Endothelial cell of umbilical vein (primary cell): ENCODE measurements around the gene ELOVL6. TPM values are rescaled to one million over a fixed set of nuclear protein-coding genes. Genes with fewer than 3 reads are reported as not detected.

Source experiments
- BruUV-seq: library from RNA; stranded (reverse); fragments of 400-500 nt; replicated peaks from 2 replicates; lab custom pipeline; 2021; lab: Mats Ljungman, UMichigan
- CTCF ChIA-PET: fragments of 300-600, 350-600 bp; sonication (Branson Sonifier 250); formaldehyde crosslinking; loops from one replicate; lab custom pipeline; 2021; ENCODE audit warnings: antibody characterized with exemption, inconsistent platforms; lab: Charles Lee
- POLR2A ChIA-PET: fragments of 300-600, 350-600 bp; sonication (Branson Sonifier 250); formaldehyde crosslinking; loops from one replicate; lab custom pipeline; 2021; ENCODE audit warnings: antibody characterized with exemption, inconsistent platforms; lab: Charles Lee
- DNase-seq: peaks from one replicate; pipeline ENCODE4 v3.0.0-alpha.2; 2011; ENCODE audit warnings: low read depth, low spot score
- FAIRE-seq: peaks from 2 replicates; lab custom pipeline; 2011; peaks lifted over from hg19 to GRCh38; lab: Jason Lieb, UNC
- H2AFZ ChIP-seq: 2 replicates; pipeline ENCODE4 v1.6.0; 2012; ENCODE audit warnings: low read depth, low read length, control low read depth, inconsistent platforms
- H3K27ac ChIP-seq: 2 replicates; pipeline ENCODE4 v1.5.1; 2011; ENCODE audit warnings: low read depth, mild to moderate bottlenecking, control low read depth, low read length, moderate library complexity; ENCODE audit not compliant: insufficient read depth
- H3K27me3 ChIP-seq, 2 experiments: 2 replicates each; pipeline versions ENCODE4 v1.6.0 to v1.6.1; 2011; ENCODE audit warnings: low read length in 2 of 2, mixed read lengths in 1 of 2; ENCODE audit not compliant: control insufficient read depth in 2 of 2, insufficient read depth in 2 of 2
- H3K36me3 ChIP-seq, 2 experiments: 2 replicates in 1 of 2; 3 replicates in 1 of 2; pipeline ENCODE4 v1.5.1; 2011; ENCODE audit warnings: low read length in 2 of 2, mild to moderate bottlenecking in 1 of 2, moderate library complexity in 1 of 2; ENCODE audit not compliant: control insufficient read depth in 2 of 2, insufficient read depth in 2 of 2; ENCODE audit errors: extremely low read depth in 1 of 2
- H3K4me1 ChIP-seq: 3 replicates; pipeline ENCODE4 v1.5.1; 2011; ENCODE audit warnings: mild to moderate bottlenecking, low read length; ENCODE audit not compliant: control insufficient read depth, insufficient read depth; ENCODE audit errors: extremely low read depth
- H3K4me2 ChIP-seq: 2 replicates; pipeline ENCODE4 v1.6.1; 2011; ENCODE audit warnings: low read length, control low read depth, mixed read lengths; ENCODE audit not compliant: insufficient read depth
- H3K4me3 ChIP-seq, 3 experiments: fragments of 200-600 bp in 1 of 3; sonication (generic), shearing (Covaris generic) in 1 of 3; replicated peaks in 1 of 3; 2 replicates each; pipeline ENCODE4 v1.5.1; 2011 to 2016; ENCODE audit warnings: control low read depth in 3 of 3, low read length in 3 of 3, mild to moderate bottlenecking in 2 of 3, inconsistent platforms in 1 of 3, low read depth in 1 of 3, moderate library complexity in 1 of 3; ENCODE audit not compliant: insufficient read depth in 1 of 3
- H3K79me2 ChIP-seq: 2 replicates; pipeline ENCODE4 v1.6.0; 2012; ENCODE audit warnings: low read length, inconsistent platforms; ENCODE audit not compliant: control insufficient read depth, insufficient read depth
- H3K9ac ChIP-seq: replicated peaks from 2 replicates; pipeline ENCODE3; 2011; ENCODE audit warnings: low read length, control low read depth; ENCODE audit not compliant: insufficient read depth; ENCODE audit errors: extremely low read depth
- H3K9me1 ChIP-seq: replicated peaks from 3 replicates; pipeline ENCODE4 v1.6.0; 2011; ENCODE audit warnings: mild to moderate bottlenecking, low read length; ENCODE audit not compliant: control insufficient read depth, insufficient read depth; ENCODE audit errors: extremely low read depth
- H3K9me3 ChIP-seq: replicated peaks from 2 replicates; pipeline ENCODE4 v1.5.1; 2012; ENCODE audit warnings: low read length, inconsistent platforms; ENCODE audit not compliant: control insufficient read depth, insufficient read depth
- H4K20me1 ChIP-seq: replicated peaks from 2 replicates; pipeline ENCODE3; 2011; ENCODE audit warnings: mild to moderate bottlenecking, low read length; ENCODE audit not compliant: control insufficient read depth, insufficient read depth; ENCODE audit errors: extremely low read depth
- EZH2 ChIP-seq: IDR thresholded peaks from 2 replicates; pipeline ENCODE4 v1.6.1; 2012; ENCODE audit warnings: borderline replicate concordance, low read depth, mild to moderate bottlenecking, moderate library complexity, low read length, inconsistent platforms; ENCODE audit not compliant: severe bottlenecking
- FOS ChIP-seq: IDR thresholded peaks from 2 replicates; pipeline ENCODE4 v1.6.1; 2011; ENCODE audit warnings: mild to moderate bottlenecking, low read length, moderate library complexity, borderline replicate concordance; ENCODE audit not compliant: insufficient read depth
- GATA2 ChIP-seq: IDR thresholded peaks from 2 replicates; pipeline ENCODE4 v1.7.0; 2011; ENCODE audit warnings: low read depth, mild to moderate bottlenecking, moderate library complexity, mixed read lengths, low read length; ENCODE audit not compliant: insufficient read length, insufficient read depth
- JUN ChIP-seq: IDR thresholded peaks from 2 replicates; pipeline ENCODE4 v1.6.1; 2011; ENCODE audit warnings: borderline replicate concordance, low read depth; ENCODE audit not compliant: insufficient read length, insufficient read depth
- MYC ChIP-seq: IDR thresholded peaks from one replicate; pipeline ENCODE4 v1.6.1; 2011; ENCODE audit warnings: mild to moderate bottlenecking, low read depth, low read length
- POLR2A ChIP-seq: IDR thresholded peaks from 2 replicates; pipeline ENCODE4 v1.6.1; 2012; ENCODE audit warnings: low read depth, mild to moderate bottlenecking, control low read depth, low read length
- POLR2AphosphoS5 ChIP-seq: IDR thresholded peaks from 2 replicates; pipeline ENCODE4 v1.6.1; 2012; ENCODE audit warnings: low read depth, mild to moderate bottlenecking, control low read depth, low read length, moderate library complexity; ENCODE audit not compliant: insufficient read depth
- dilution Hi-C: fragments of 300-500 bp; cut with MboI; formaldehyde crosslinking; loops from one replicate; pipeline ENCODE4 v1.15.0; 2019; ENCODE audit warnings: low sequenced_read_pairs; ENCODE audit not compliant: extremely low pct_ligation_motif_present
- intact Hi-C: fragments of 100-400 bp; cut with micrococcal nuclease; formaldehyde crosslinking; loops from one replicate; pipeline ENCODE4 v1.10.0; 2022
- polyA plus RNA-seq, 4 experiments: library from polyadenylated mRNA; depleted of rRNA in 3 of 4; stranded (reverse) in 3 of 4; unstranded in 1 of 4; fragments of >200 nt; gene quantifications; 2 replicates each; pipeline versions ENCODE4 v1.2.1 to v1.2.3, GENCODE V29; 2011 to 2012; ENCODE audit warnings: missing spikeins in 1 of 4
- total RNA-seq: library from RNA; stranded (reverse); gene quantifications from 2 replicates; pipeline ENCODE4 v1.2.3, GENCODE V29; 2021
- TF ChIP-seq, protein P1 (sequence below): IDR thresholded peaks from 2 replicates; pipeline ENCODE4 v1.6.1; 2011; ENCODE audit not compliant: insufficient read depth, insufficient read length
- TF ChIP-seq, protein P2 (sequence below), 2 donors: IDR thresholded peaks; 1 replicate in 1 of 2; 2 replicates in 1 of 2; pipeline ENCODE4 v1.5.1; 2011; ENCODE audit warnings: low read length in 2 of 2, mild to moderate bottlenecking in 2 of 2, moderate library complexity in 2 of 2, control low read depth in 1 of 2, inconsistent platforms in 1 of 2, low read depth in 1 of 2; ENCODE audit not compliant: insufficient read depth in 1 of 2; ENCODE audit errors: extremely low read depth in 1 of 2

The ELOVL6 gene
- total and polyA plus RNA-seq, 2 donors (not counting 3 experiments of a cell fraction or from before 2014, with no cell fraction given) = 6.4 to 26.1 TPM

- dilution Hi-C loops = no loop called here
- Histone ChIP-seq H3K36me3 (no peaks in the 10 kb centered on the region), H3K9me3 (no peaks in the 10 kb centered on the region), H3K79me2 (no peaks in the 10 kb centered on the region), H3K27me3 (peaks cover 0 to 3% of the 10 kb centered on the region in 2 experiments), H3K4me1 (no peaks in the 10 kb centered on the region), H4K20me1 (no peaks in the 10 kb centered on the region), H2AFZ (no peak overlapping the region), H3K9ac (no peak overlapping the region), H3K9me1 (no peaks in the 10 kb centered on the region), H3K4me2 (no peak overlapping the region), H3K27ac (no peak overlapping the region), H3K4me3 (no peak overlapping the region)
- DNase-seq (no peak), FAIRE-seq (no peak)
- POLR2A ChIA-PET = no interaction called here
- TF ChIP-seq FOS (no peak), EZH2 (no peak), JUN (no peak), GATA2 (no peak), POLR2AphosphoS5 (no peak), MYC (no peak), POLR2A (no peak)
- TF ChIP-seq, protein P1, sequence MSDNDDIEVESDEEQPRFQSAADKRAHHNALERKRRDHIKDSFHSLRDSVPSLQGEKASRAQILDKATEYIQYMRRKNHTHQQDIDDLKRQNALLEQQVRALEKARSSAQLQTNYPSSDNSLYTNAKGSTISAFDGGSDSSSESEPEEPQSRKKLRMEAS = no peak
- TF ChIP-seq, protein P2, sequence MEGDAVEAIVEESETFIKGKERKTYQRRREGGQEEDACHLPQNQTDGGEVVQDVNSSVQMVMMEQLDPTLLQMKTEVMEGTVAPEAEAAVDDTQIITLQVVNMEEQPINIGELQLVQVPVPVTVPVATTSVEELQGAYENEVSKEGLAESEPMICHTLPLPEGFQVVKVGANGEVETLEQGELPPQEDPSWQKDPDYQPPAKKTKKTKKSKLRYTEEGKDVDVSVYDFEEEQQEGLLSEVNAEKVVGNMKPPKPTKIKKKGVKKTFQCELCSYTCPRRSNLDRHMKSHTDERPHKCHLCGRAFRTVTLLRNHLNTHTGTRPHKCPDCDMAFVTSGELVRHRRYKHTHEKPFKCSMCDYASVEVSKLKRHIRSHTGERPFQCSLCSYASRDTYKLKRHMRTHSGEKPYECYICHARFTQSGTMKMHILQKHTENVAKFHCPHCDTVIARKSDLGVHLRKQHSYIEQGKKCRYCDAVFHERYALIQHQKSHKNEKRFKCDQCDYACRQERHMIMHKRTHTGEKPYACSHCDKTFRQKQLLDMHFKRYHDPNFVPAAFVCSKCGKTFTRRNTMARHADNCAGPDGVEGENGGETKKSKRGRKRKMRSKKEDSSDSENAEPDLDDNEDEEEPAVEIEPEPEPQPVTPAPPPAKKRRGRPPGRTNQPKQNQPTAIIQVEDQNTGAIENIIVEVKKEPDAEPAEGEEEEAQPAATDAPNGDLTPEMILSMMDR (IDR thresholded peaks at IDR 0.05; ENCODE audit: extremely low read depth in 1 of 2, insufficient read depth in 1 of 2, low read depth in 1 of 2, low read length in 2 of 2) = no peak
- intact Hi-C loops = loop anchor here (1.0 kb wide), 2 partner anchors 161 to 206 kb away; no protein-coding TSS in a partner anchor
- BruUV-seq = no TSS peak
- CTCF ChIA-PET = interaction anchor here (0.7 to 5.3 kb wide), 3 partner anchors 158 to 163 kb away, joined by 3 to 47 read pairs (median 6); no protein-coding TSS in a partner anchor
Observed at GRCh38 chr4:110211770-110212061, 13.3 kb upstream of the ELOVL6 start.
